Liver (tissue), 2 donors: ENCODE measurements around the gene ZNF627.

Experiments used
- HNF4A ChIP-seq, 2 donors: conservative IDR thresholded peaks; 2 replicates each; pipeline ENCODE4 v1.6.1; 2016; ENCODE audit warnings: antibody characterized with exemption in 2 of 2, mild to moderate bottlenecking in 2 of 2
- RAD21 ChIP-seq, 2 donors: IDR thresholded peaks; 2 replicates each; pipeline ENCODE4 v1.6.1; 2016; ENCODE audit warnings: antibody characterized with exemption in 2 of 2, mild to moderate bottlenecking in 2 of 2
- YY1 ChIP-seq: IDR thresholded peaks from 2 replicates; pipeline ENCODE4 v1.6.1; 2016; ENCODE audit warnings: antibody characterized with exemption, mild to moderate bottlenecking
- donor health status: healthy.

- TF ChIP-seq RAD21 (IDR thresholded peaks at IDR 0.05) (no peak), YY1 (no peak), HNF4A (conservative IDR thresholded peaks at IDR 0.05) (no peak)
Measured at GRCh38 chr19:11639245-11639601, 41.9 kb downstream of the ZNF627 start.
